ENCODE results near the gene SLC46A3.

The SLC46A3 gene

DNA sequence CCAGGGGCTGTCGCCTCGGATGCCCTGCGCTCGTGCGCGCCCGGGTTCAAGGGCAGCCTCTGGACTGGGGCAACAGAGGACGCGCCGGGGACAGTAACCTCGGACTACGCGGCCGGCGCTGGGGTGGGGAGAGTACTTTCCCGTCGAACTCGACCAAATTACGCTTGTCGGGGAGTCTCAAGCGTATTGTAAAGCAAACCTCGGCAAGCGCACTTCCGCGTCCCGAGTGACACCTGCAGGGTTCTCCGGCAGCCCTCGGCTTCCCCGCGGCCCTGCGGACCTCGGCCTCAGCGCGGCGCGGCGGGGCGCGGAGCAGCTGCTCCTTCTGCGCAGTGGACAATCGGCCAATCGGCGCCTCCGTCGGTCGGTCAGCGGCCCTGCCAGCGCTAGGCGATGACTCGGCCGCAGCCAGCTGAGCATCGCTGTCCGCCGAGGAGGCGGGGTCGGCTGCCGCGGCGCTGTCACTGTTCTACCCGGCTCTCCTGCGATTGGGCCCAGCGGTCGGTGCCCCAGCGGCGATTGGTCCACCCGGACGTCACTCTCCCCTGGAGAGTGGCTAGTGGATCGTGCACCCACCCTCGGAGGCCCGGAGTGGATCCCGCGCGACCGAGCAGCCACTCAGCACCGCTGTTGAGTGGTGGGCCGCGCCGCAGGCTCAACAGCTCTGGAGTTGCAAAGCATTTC is at the start of gene SLC46A3:
SLC46A3 (minus strand) TSS at position 428 of the 684 bp plus-strand sequence. CDS start 972 bp downstream, outside the sequence.
- CTCF ChIA-PET, result interaction anchor here (0.5 to 1.0 kb wide), 2 partner anchors 148 to 1327 kb away, joined by 3 to 4 read pairs; no protein-coding TSS in a partner anchor
- peak; percentile 98 for DNase-seq (ENCODE audit: extremely low spot score)
- POLR2A ChIA-PET, result interaction anchor here (0.6 to 1.5 kb wide), 6 partner anchors 8 to 70 kb away, joined by 3 to 4 read pairs (median 3); partner anchors contain the start of gene POMP
- TF ChIP-seq, protein P1, sequence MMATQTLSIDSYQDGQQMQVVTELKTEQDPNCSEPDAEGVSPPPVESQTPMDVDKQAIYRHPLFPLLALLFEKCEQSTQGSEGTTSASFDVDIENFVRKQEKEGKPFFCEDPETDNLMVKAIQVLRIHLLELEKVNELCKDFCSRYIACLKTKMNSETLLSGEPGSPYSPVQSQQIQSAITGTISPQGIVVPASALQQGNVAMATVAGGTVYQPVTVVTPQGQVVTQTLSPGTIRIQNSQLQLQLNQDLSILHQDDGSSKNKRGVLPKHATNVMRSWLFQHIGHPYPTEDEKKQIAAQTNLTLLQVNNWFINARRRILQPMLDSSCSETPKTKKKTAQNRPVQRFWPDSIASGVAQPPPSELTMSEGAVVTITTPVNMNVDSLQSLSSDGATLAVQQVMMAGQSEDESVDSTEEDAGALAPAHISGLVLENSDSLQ (IDR thresholded peaks at IDR 0.05), result peak; percentile 99
- TF ChIP-seq LEF1 (IDR thresholded peaks at IDR 0.05; ENCODE audit: borderline replicate concordance), result no peak

- ChIA-PET CTCF (no interaction called here), POLR2A (no interaction called here)
- TF ChIP-seq FOXK2 (IDR thresholded peaks at IDR 0.05), result no peak
- TF ChIP-seq SUZ12 (IDR thresholded peaks at IDR 0.05), result no peak
- no peak for TF ChIP-seq NFRKB (IDR thresholded peaks at IDR 0.05)
- TF ChIP-seq, protein P1 (IDR thresholded peaks at IDR 0.05), result no peak
- no peak for TF ChIP-seq TARDBP (IDR thresholded peaks at IDR 0.05)
- TF ChIP-seq HDGF (IDR thresholded peaks at IDR 0.05; ENCODE audit: borderline replicate concordance), result no peak
- no peak for TF ChIP-seq ZNF384 (IDR thresholded peaks at IDR 0.05)
- TF ChIP-seq FOXM1 (IDR thresholded peaks at IDR 0.05; ENCODE audit: borderline replicate concordance), result no peak
- no peak for DNase-seq (ENCODE audit: extremely low spot score)
These were observed 45.1 kb upstream of the SLC46A3 start for GRCh38 chr13:28763887-28764286.

DNA sequence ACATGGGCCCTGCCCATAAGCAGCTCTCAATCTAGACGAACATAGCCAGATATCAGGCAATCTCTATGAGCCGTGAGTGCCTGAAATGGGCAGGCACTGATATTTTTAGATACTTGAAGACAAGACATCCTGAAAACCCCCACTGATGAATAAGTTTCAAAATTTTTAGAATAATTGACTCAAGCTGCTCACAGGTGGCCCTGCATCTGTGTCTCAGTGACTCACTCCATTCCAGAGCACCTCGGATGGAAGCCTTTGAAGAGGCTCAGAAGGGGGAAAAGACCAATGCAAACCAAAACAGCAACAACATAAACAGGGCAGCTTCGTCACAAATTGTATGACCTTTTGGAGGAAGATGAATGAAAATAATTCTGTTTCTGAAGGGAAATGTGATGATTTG is 42.8 kb upstream of the SLC46A3 start:
- no peak for DNase-seq (ENCODE audit: extremely low spot score)
- ChIA-PET CTCF (no interaction called here), POLR2A (no interaction called here)
- TF ChIP-seq SUZ12 (IDR thresholded peaks at IDR 0.05), result no peak

GRCh38 chr13:28755546-28755870 is 36.7 kb upstream of the SLC46A3 start:
- CTCF ChIA-PET, result no interaction called here

GRCh38 chr13:28754698-28755545 is 36.2 kb upstream of the SLC46A3 start:
- POLR2A ChIA-PET, result no interaction called here
- CTCF ChIA-PET, result no interaction called here
- no peak for DNase-seq (ENCODE audit: extremely low spot score)
- no peak for TF ChIP-seq CTBP1 (IDR thresholded peaks at IDR 0.05; ENCODE audit: borderline replicate concordance)
- no peak for TF ChIP-seq ELF4 (IDR thresholded peaks at IDR 0.05)
- TF ChIP-seq SP1 (IDR thresholded peaks at IDR 0.05), result no peak
- TF ChIP-seq LEF1 (IDR thresholded peaks at IDR 0.05; ENCODE audit: borderline replicate concordance), result no peak
- TF ChIP-seq FOXM1 (IDR thresholded peaks at IDR 0.05; ENCODE audit: borderline replicate concordance), result no peak
- TF ChIP-seq, protein P1 (IDR thresholded peaks at IDR 0.05), result no peak
- TF ChIP-seq FOXK2 (IDR thresholded peaks at IDR 0.05), result no peak
- no peak for TF ChIP-seq ARNT (IDR thresholded peaks at IDR 0.05)
- TF ChIP-seq SUZ12 (IDR thresholded peaks at IDR 0.05), result no peak
- TF ChIP-seq ZNF384 (IDR thresholded peaks at IDR 0.05), result no peak
- TF ChIP-seq FOXA1 (IDR thresholded peaks at IDR 0.05), result no peak
- TF ChIP-seq NFRKB (IDR thresholded peaks at IDR 0.05), result no peak
- no peak for TF ChIP-seq BHLHE40 (IDR thresholded peaks at IDR 0.05; ENCODE audit: borderline replicate concordance)
- TF ChIP-seq L3MBTL2 (conservative IDR thresholded peaks at IDR 0.05), result no peak
- TF ChIP-seq TARDBP (IDR thresholded peaks at IDR 0.05), result no peak

More at GRCh38 chr13:28755546-28755870, 36.7 kb upstream of the SLC46A3 start:
- DNase-seq (ENCODE audit: extremely low spot score), result no peak
- TF ChIP-seq FOXA1 (IDR thresholded peaks at IDR 0.05), result no peak
- TF ChIP-seq ZNF384 (IDR thresholded peaks at IDR 0.05), result no peak
- TF ChIP-seq ARNT (IDR thresholded peaks at IDR 0.05), result no peak
- no peak for TF ChIP-seq HDGF (IDR thresholded peaks at IDR 0.05; ENCODE audit: borderline replicate concordance)
- TF ChIP-seq SP1 (IDR thresholded peaks at IDR 0.05), result no peak
- TF ChIP-seq NFRKB (IDR thresholded peaks at IDR 0.05), result no peak
- no peak for TF ChIP-seq FOXK2 (IDR thresholded peaks at IDR 0.05)
- TF ChIP-seq BHLHE40 (IDR thresholded peaks at IDR 0.05; ENCODE audit: borderline replicate concordance), result no peak
- TF ChIP-seq, protein P1 (IDR thresholded peaks at IDR 0.05), result no peak
- no peak for TF ChIP-seq CTBP1 (IDR thresholded peaks at IDR 0.05; ENCODE audit: borderline replicate concordance)
- TF ChIP-seq TARDBP (IDR thresholded peaks at IDR 0.05), result no peak
- no peak for TF ChIP-seq SUZ12 (IDR thresholded peaks at IDR 0.05)
- no peak for TF ChIP-seq ELF4 (IDR thresholded peaks at IDR 0.05)
- TF ChIP-seq FOXM1 (IDR thresholded peaks at IDR 0.05; ENCODE audit: borderline replicate concordance), result no peak
- POLR2A ChIA-PET, result no interaction called here

DNA sequence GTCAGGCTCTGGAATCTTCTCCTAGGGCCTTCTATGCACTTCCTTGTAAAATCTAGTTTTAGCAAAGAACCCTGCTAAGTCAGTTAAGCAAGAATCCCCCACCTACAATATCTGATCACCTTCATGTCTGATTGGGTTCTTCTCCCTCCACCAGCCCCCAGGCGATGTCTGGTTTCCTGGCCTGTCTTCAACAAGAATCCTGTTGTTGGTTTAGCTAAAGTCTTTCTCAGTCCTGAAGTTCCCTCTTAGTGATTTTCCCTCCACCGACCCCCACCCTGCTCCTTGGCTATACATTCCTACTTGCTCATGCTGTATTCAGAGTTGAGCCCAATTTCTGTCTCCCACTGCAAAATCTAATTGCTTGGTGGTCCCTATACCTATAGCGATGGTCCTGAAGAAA is 35.2 kb upstream of the SLC46A3 start:
- ChIA-PET POLR2A (no interaction called here), CTCF (no interaction called here)
- no peak for DNase-seq (ENCODE audit: extremely low spot score)
- TF ChIP-seq LEF1 (IDR thresholded peaks at IDR 0.05; ENCODE audit: borderline replicate concordance) (no peak), SP1 (IDR thresholded peaks at IDR 0.05) (no peak), HDGF (IDR thresholded peaks at IDR 0.05; ENCODE audit: borderline replicate concordance) (no peak), FOXA1 (IDR thresholded peaks at IDR 0.05) (no peak), ELF4 (IDR thresholded peaks at IDR 0.05) (no peak)
- TF ChIP-seq, protein P1 (IDR thresholded peaks at IDR 0.05), result no peak

All from HEK293T (cell line).